Body of pancreas (tissue), 4 donors: ENCODE measurements around the gene C19orf25. TPM values are rescaled to one million over a fixed set of nuclear protein-coding genes. Genes with fewer than 3 reads are reported as not detected.
A peak's percentile ranks its signal among the peaks of the same experiment; 100 is the strongest.

ENCODE experiments used
- ATAC-seq: fragments of 150-250 bp; one replicate; pipeline ENCODE4 v1.9.1; 2016
- DNase-seq, 4 donors: peaks; one replicate each; pipeline ENCODE4 v3.0.0-alpha.2; 2019
- H3K27ac ChIP-seq, 4 donors: fragments of 200-600 bp; sonication (generic); 1 replicate in 3 of 4; 2 replicates in 1 of 4; pipeline versions ENCODE4 v1.5.1 to v1.6.1; 2016 to 2019; ENCODE audit warnings: mild to moderate bottlenecking in 1 of 4, mixed read lengths in 1 of 4, moderate library complexity in 1 of 4
- H3K27me3 ChIP-seq, 2 donors: fragments of 200-600 bp; sonication (generic); one replicate each; pipeline ENCODE4 v1.6.0; 2016; ENCODE audit warnings: mild to moderate bottlenecking in 1 of 2
- H3K36me3 ChIP-seq, 2 donors: fragments of 200-600 bp; sonication (generic); replicated peaks in 1 of 2; 2 replicates each; pipeline ENCODE4 v1.5.1; 2016; ENCODE audit warnings: low read depth in 2 of 2; ENCODE audit not compliant: insufficient read depth in 1 of 2
- H3K4me1 ChIP-seq: fragments of 200-600 bp; sonication (generic); one replicate; pipeline ENCODE4 v1.6.0; 2016
- H3K4me3 ChIP-seq, 2 donors: fragments of 200-600 bp; sonication (generic); 1 replicate in 1 of 2; 2 replicates in 1 of 2; pipeline ENCODE4 v1.5.1; 2016 to 2019
- H3K9me3 ChIP-seq, 3 donors: fragments of 200-600 bp; sonication (generic); 1 replicate in 2 of 3; 2 replicates in 1 of 3; pipeline ENCODE4 v1.5.1; 2016
- POLR2A ChIP-seq, 3 donors: fragments of 450-650 bp; IDR thresholded peaks; one replicate each; pipeline ENCODE4 v1.6.1; 2016; ENCODE audit warnings: antibody characterized with exemption in 3 of 3, mild to moderate bottlenecking in 2 of 3
- WGBS, 2 donors: methylation state at CpG; one replicate each; pipeline ENCODE4 v1.1.5; 2017; 5-methylcytosine and 5-hydroxymethylcytosine counted together
- intact Hi-C: fragments of 100-400 bp; cut with DNase I; formaldehyde crosslinking; loops from one replicate; pipeline ENCODE4 v1.15.1; 2023
- total RNA-seq, 2 donors: library from RNA; depleted of rRNA; stranded (reverse); fragments of >200 nt; gene quantifications; one replicate each; pipeline ENCODE4 v1.1.0, GENCODE V29; 2016
- TF ChIP-seq, protein P1 (sequence below), 7 experiments: fragments of 450-650 bp in 4 of 7; fragments of 200-600 bp in 3 of 7; sonication (generic) in 3 of 7; IDR thresholded peaks; one replicate each; pipeline ENCODE4 v1.5.1; 2016 to 2019; ENCODE audit warnings: antibody characterized with exemption in 7 of 7

Gene C19orf25
- total RNA-seq, 2 donors from 2014 or later, result 26.7 to 31.4 TPM

DNA sequence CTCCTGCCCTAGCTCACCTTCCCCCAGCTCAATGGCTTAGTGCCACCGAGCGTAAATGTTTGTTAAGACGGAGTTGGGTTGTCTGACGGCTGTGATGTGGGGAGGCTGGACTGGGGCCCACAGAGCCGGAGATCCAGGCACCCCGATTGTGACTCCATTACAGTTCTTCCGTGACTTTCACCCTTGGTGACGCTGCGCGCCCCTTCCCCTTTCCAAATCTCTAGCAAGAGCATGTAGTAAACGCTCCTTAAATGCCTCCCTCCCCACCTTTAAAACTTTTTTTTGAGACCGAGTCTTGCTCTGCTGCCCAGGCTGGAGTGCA lies 12.8 kb upstream of the C19orf25 start:
- Histone ChIP-seq H3K4me3 (no peak overlapping the region), H3K27ac (peak overlapping the region; percentile 26 to 81 (median 70)), H3K36me3 (no peaks in the 10 kb centered on the region), H3K27me3 (no peaks in the 10 kb centered on the region), H3K4me1 (peaks cover 37% of the 10 kb centered on the region), H3K9me3 (no peaks in the 10 kb centered on the region)
- 37 to 42% methylated on average over 11 to 12 of the region's 12 CpGs for WGBS, 2 donors
- intact Hi-C loops, result no loop called here
- peak in 2 of 4 donors; percentile 49 to 53 for DNase-seq
- TF ChIP-seq, protein P1, sequence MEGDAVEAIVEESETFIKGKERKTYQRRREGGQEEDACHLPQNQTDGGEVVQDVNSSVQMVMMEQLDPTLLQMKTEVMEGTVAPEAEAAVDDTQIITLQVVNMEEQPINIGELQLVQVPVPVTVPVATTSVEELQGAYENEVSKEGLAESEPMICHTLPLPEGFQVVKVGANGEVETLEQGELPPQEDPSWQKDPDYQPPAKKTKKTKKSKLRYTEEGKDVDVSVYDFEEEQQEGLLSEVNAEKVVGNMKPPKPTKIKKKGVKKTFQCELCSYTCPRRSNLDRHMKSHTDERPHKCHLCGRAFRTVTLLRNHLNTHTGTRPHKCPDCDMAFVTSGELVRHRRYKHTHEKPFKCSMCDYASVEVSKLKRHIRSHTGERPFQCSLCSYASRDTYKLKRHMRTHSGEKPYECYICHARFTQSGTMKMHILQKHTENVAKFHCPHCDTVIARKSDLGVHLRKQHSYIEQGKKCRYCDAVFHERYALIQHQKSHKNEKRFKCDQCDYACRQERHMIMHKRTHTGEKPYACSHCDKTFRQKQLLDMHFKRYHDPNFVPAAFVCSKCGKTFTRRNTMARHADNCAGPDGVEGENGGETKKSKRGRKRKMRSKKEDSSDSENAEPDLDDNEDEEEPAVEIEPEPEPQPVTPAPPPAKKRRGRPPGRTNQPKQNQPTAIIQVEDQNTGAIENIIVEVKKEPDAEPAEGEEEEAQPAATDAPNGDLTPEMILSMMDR (IDR thresholded peaks at IDR 0.05), result no peak
- no peak for TF ChIP-seq POLR2A (IDR thresholded peaks at IDR 0.05)
- no peak for ATAC-seq

DNA sequence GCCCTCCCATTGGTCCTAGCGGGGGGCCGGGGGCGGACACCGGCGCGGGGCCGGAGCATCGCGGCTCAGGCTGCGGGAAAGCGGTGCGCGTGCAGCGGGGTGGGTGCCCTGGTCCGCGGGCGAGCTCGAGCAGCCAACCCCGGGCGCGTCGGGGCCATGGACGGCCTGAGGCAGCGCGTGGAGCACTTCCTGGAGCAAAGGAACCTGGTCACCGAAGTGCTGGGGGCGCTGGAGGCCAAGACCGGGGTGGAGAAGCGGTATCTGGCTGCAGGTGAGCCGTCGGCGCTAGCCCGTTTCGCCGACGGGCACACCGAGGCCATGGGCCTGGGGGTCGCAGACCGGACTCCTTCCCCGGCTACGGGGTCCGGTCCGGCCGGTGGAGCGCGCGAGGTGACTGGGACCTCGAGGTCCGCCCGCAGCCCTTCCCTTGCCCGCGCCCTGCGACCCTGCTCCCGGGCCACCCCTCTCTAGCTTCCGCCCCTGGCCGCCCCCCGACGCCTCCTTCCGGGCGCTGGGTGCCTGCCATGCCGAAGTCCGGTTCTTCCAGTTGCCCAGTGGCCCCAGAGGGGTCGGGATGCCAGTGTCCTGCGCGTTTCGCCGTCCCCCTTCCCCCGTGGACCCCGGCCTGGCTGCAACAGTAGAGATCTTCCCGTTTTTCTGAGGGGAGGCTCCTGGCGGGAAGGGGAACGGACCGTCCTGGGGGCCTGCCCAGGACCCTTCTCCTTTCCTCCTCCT lies 12.3 kb upstream of the C19orf25 start, which contains the start of gene REEP6:
Gene REEP6, plus strand, starts transcription at position 68 of the 735 bp plus-strand sequence. Its CDS starts 89 bp downstream, at position 157.
- H3K4me1 ChIP-seq, result peaks cover 37% of the 10 kb centered on the region
- ATAC-seq (no peak), DNase-seq (peak in 2 of 4 donors; percentile 30 to 43)
- 0 to 5% methylated on average over 4 to 51 of the region's 73 CpGs for WGBS, 2 donors
- H3K4me3 ChIP-seq, result peak within 1 kb of the TSS; percentile 13 to 32
- H3K27me3 ChIP-seq, result no peaks in the 10 kb centered on the region
- no peaks in the 10 kb centered on the region for H3K9me3 ChIP-seq
- intact Hi-C loops, result no loop called here
- H3K27ac ChIP-seq, result peak within 1 kb of the TSS; percentile 63 to 89 (median 76)
- TF ChIP-seq, protein P1 (IDR thresholded peaks at IDR 0.05), result no peak
- TF ChIP-seq POLR2A (IDR thresholded peaks at IDR 0.05), result peak; percentile 57 to 64 (median 58)
- no peaks in the 10 kb centered on the region for H3K36me3 ChIP-seq

DNA sequence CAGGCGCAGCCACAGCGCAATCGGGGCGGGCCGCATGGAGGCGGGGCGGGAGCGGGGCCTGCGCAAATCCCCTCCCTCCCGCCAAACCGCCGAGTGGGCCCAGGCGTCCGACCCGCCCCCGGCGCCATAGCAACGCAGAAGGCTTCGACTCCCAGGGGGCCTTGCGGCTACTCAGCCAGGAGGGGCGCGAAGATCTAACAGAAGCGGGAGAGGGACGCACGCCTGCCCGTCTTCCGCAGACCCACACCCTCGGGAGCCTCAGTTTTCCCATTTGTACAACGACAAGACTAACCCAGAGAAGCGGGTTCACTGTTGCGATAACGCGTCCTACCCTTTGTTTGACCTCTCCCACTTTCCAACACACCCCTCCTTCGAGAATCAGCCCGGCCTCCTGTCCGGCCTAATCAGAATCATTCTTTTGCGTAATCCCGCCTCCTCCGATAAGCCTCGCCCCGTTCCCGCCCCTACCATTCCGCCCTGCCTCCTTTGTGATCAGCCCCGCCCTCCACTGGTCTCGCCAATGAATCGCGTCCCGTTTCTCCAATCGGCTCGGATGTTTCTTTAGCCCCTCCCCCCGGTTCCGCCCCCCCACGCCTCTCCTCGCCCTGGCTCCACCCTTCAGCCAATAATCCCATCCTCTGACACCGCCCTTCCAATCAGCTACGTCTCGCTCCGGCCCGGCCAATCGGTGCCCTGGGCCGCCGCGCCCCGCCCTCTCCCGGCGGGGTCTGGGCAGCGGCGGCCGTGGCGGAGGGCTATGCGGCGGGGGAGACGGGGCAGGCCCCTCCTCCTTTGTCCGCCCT lies 11.5 kb upstream of the C19orf25 start, which contains the start of gene PCSK4:
Gene PCSK4, minus strand, starts transcription at position 40 of the 803 bp plus-strand sequence. Its CDS starts 4 bp downstream, at position 36.
- TF ChIP-seq POLR2A (IDR thresholded peaks at IDR 0.05), result peak in 1 of 3 donors; percentile 7
- TF ChIP-seq, protein P1 (IDR thresholded peaks at IDR 0.05), result peak in 3 of 7 experiments; percentile 16 to 17 (median 17)
- Histone ChIP-seq H3K27ac (peak within 1 kb of the TSS; percentile 63 to 89 (median 76)), H3K36me3 (no peaks in the 10 kb centered on the region), H3K9me3 (no peaks in the 10 kb centered on the region), H3K4me1 (peaks cover 37% of the 10 kb centered on the region), H3K4me3 (peak within 1 kb of the TSS; percentile 13 to 32), H3K27me3 (no peaks in the 10 kb centered on the region)
- intact Hi-C loops, result no loop called here
- WGBS, 2 donors, result 0% methylated on average over 44 to 68 of the region's 74 CpGs
- peak; percentile 99 for DNase-seq
- peak; percentile 90 for ATAC-seq

DNA sequence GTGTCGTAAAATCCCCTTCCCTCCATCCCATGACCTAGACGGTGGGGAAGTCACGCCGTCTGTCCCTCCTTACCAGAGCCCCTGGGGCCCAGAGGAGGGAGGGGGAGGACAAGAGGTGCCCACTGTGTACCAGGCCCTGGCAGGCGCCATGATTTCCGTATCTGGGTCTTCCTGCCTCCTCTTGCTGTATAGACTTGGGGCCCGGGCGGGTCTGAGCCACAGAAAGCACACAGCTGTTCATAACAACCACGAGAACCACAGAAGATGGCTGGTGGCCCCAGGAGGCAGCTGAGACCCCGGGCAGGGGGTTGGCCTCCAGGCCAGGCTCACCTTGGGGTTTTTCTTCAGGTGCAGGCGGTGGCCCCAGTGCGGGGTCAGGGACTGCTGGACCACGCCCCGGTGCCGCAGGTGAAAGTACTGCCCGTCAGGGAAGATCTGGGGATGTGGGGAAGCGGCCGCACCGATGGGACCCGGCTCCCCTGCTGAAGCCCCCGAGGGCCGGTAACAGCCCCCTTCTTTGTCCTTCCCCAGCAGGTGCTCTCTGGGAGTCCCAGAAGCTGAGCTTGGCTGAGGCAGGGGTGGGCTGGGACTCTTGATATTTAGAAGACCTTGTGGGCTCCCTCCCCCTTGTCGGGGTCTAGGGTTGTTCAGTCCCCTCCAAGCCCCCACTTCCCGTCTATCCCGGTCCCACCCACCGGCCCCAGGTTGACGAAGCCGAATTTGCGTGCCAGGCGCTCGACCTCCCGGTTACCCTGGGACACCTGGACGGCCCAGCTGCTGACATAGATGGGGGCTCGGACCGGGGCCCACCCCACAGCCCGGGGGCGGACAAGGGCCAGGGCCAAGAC lies 10.7 kb upstream of the C19orf25 start:
- H3K36me3 ChIP-seq, result no peaks in the 10 kb centered on the region
- DNase-seq (peak in 1 of 4 donors; percentile 21), ATAC-seq (no peak)
- peak overlapping the region; percentile 63 to 89 (median 76) for H3K27ac ChIP-seq
- intact Hi-C loops, result no loop called here
- no peaks in the 10 kb centered on the region for H3K27me3 ChIP-seq
- peaks cover 37% of the 10 kb centered on the region for H3K4me1 ChIP-seq
- 29 to 72% methylated on average over 10 to 37 of the region's 37 CpGs for WGBS, 2 donors
- TF ChIP-seq, protein P1 (IDR thresholded peaks at IDR 0.05), result no peak
- TF ChIP-seq POLR2A (IDR thresholded peaks at IDR 0.05), result peak in 2 of 3 donors; percentile 41 to 45
- H3K4me3 ChIP-seq, result peak overlapping the region; percentile 13 to 27
- H3K9me3 ChIP-seq, result no peaks in the 10 kb centered on the region
